CD4-positive, alpha-beta T cell treated with Interleukin-10 for 1 hour (primary cell): ENCODE results near the gene ARHGAP18.

Experiments used
- DNase-seq: peaks from one replicate; pipeline ENCODE4 v3.0.0-alpha.2; 2020

Gene ARHGAP18

DNA sequence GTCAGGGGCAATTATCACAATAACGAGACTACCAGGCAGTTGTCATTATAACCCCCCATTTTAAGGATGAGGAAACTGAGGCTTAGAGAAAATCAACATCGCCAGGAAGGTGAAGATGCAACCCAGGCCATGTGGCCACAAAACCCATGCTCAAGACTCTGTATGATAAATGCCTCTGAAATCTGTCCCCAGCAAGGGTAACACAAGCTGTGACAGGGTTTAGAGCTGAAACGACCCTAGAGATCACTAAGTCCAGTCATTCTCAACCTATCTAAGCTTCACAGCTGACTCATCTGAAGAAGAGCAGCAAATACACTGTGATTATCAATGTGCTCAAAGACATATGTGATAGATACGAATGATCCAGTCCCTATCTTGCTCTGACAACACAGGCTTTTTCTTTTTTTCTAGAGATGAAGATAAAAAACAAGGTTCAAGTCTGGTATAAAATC lies 47.0 kb downstream of the ARHGAP18 start:
- no peak for DNase-seq

- no peak for DNase-seq
Measured at GRCh38 chr6:129662406-129662766, 47.6 kb downstream of the ARHGAP18 start.

DNA sequence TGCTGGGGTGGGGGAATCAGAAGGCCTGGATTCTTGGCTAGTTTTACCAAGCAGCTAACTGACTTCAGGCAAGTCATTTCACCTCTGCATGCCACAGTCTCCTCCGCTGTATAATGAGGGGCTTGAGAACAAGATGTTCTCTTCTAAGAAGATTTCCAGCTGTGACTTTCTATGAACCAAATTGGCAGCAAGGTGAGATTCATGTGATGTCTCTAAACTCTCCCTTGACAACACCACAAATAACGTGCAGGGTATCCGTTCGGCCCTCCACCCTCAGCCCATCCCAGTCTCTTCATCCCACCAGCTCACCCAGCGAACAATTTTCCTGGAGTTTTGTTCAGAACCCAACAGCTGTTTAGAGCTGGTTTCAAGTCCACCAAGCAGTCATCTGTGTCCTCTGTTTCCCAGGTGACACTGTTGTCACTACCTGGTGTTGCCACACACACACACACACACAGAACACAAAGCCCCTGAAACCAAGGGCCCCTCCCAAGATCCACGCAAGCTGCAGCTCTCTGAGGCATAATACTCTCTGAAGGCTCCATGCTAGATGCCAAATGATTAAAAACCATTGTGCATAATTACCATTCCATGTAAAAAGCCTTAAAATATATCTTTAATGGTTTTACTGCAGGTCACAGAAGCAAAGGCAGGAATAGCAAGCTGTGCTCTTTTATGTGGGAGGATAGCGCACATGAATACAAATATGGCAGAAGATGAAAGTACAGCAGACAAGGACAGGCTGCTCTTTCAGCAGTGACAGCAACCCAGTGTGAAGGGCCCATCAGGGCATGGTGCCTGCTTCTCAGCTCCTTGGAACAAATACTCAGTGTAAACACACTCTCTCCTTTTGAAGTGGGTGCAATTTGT lies 48.2 kb downstream of the ARHGAP18 start:
- DNase-seq: no peak

- DNase-seq: no peak
Measured at GRCh38 chr6:129660346-129660676, 49.7 kb downstream of the ARHGAP18 start.

DNA sequence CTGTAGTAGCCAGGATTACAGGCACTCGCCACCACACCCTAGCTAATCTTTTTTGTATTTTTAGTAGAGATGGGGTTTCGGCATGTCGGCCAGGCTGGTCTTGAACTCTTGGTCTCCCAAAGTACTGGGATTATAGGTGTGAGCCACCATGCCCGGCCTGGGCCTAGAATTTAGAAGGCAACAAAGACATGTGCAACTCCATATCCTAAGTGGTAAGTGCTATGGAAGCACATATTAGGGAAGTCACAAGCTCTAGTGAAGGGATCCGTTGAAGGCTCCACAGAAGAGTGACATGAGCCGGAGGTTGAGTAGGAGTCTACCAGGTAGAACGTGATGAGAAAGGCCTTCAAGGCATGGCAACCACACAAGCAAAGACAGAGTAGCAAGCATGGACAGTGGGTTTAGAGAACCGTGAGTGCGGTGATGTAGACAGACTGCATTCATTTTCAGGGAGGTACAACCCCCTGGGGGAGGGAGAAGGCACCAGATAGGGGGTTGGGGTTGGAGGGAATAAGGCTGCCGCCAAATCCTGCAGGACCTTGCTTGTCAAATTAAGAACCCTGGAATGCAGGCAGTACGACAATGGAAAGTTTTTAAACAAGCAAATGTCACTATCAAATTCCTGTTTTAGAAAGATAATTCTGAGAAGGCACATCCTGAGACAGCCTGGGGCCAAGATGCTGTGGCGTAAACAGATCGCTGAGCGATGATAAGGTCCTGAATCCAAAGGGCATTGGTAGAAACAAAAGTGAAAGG lies 50.2 kb downstream of the ARHGAP18 start:
- DNase-seq: no peak

DNA sequence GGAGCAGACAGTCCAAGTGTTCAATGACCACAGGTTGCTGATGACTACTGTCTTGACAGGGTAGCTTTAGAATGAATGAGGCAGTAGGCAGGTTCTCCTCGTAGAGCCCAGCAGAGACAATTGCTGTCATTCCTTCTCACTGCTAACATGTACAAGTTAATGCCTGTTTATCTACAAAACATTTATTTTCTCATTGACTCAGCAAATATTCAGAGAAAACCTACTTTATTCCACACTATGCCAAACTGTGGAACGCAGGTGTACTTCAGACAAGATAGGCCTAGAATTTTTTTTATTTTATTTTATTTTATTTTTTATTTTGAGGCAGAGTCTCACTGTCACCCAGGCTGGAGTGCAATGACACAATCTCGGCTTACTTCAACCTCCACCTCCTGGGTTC lies 50.8 kb downstream of the ARHGAP18 start:
- no peak for DNase-seq

DNA sequence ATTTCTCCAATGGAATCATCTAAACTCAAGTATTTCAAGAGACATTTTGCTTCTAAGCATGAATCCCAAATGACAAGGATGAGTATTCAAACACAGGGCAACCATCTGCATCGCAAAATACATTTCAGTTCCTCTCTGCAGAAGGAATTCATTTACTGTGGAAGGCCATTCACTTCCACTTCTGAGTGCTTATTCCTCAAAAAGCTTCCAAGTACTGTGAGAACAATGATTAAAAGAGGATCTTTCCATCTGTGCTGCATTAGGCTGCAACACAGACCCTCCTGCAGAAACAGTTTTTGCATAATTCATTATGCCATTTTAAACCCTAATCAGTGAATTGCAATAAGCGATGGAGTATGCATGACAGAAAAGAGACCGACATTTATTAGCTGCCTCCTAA lies 52.5 kb downstream of the ARHGAP18 start:
- DNase-seq: no peak

DNA sequence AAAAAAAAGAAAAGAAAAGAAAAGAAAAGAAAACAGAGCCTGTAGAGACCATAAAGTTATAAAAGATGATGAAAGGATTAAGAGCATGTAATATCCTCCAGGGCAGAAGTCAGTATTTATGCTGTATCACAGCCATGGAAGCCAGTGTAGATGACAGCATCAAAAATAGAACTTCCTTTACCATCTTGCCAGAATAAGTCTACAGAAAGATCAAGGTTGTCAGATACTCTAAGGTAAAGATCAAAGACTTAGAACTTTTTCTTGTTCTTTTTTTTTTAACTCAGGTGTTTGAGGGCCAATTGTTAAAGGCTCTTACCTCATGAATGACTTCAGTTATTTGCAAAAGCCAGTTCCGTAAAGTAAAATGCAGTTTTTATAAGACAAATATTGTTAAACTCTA lies 54.6 kb downstream of the ARHGAP18 start:
- no peak for DNase-seq

DNA sequence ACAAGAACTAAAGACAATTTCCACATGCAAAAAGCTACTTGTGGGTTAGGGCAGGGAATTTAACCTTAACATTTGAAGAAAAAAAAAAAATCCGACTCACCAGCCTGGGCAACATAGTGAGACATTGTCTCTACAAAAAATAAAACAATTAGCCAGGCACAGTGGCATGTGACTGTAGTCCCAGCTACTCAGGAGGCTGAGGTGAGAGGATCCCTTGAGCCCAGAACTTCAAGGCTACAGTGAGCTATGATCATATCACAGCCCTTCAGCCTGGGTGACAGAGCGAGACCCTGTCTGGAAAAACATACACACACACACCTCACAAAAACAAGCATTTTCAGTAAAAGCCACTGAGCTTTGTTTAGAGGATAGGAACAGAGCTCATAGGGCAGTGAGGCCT lies 56.2 kb downstream of the ARHGAP18 start:
- DNase-seq: no peak

- DNase-seq: no peak
Measured at GRCh38 chr6:129653229-129653628, 56.7 kb downstream of the ARHGAP18 start.

DNA sequence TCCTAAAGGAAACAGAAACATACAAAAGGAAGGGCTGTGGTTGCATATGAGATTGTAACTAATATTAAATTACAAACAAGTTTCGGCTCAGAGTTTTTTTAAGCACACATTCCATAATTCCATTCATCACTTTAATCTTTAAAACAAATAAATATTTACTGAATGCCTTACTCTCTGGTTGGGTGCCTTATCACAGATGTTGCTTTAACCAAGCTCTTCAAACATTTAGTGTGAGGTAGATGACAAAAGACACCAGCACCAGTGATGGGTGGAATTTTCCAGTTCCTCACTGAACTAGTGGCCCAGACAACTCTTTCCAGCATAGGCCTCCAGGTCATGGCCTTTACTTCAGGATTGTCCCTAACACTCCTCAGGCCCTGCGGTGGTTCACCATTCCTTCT lies 58.7 kb downstream of the ARHGAP18 start:
- DNase-seq: no peak

GRCh38 chr6:129648819-129649491 lies 61.0 kb downstream of the ARHGAP18 start:
- DNase-seq: no peak

- no peak for DNase-seq
Measured at GRCh38 chr6:129647044-129647443, 62.9 kb downstream of the ARHGAP18 start.

- DNase-seq: no peak
Measured at GRCh38 chr6:129646642-129647041, 63.3 kb downstream of the ARHGAP18 start.

- DNase-seq: no peak
Measured at GRCh38 chr6:129645830-129646579, 64.0 kb downstream of the ARHGAP18 start.

- no peak for DNase-seq
Measured at GRCh38 chr6:129645106-129645829, 64.7 kb downstream of the ARHGAP18 start.

DNA sequence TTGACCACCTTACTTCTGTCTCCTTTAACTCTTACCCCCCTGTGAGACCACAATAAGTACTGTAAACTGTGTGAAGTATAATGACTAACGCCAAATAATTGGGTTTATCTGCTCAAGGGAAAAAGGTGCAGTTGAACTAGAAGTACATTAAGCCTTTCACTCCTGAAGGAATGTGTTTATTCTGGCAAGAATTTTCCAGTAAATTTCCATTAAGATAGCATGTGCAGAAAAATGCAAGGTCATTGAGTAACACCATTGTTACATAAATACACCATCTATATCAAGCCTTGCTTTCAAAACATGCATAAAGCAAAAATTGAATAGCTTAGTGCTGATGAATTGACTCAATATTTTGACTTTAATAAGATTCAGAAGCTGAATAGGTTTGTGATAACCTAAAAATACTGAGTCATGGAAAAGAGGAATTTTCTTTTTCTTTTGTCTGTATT lies 65.4 kb downstream of the ARHGAP18 start:
- no peak for DNase-seq

DNA sequence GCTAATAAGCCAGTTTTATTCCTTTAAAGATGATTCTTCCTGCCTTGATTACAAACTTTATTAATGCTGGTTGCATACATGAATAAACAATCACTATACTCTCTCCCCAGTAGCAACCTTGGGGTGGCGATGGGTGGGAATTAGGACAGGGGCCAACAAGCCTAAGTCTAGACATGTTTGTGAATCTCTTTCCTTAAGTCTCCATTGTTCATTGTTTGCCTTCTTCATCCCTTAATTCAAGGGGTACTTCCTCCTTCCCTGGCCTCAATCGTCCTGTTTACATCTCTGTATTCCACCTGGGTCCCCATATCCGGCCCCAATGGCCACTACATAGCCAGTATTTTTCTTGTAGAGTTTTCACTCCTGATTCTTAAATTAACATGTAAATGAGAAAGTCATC lies 66.0 kb downstream of the ARHGAP18 start:
- DNase-seq: no peak

- DNase-seq: no peak
Measured at GRCh38 chr6:129643176-129643575, 66.8 kb downstream of the ARHGAP18 start.

DNA sequence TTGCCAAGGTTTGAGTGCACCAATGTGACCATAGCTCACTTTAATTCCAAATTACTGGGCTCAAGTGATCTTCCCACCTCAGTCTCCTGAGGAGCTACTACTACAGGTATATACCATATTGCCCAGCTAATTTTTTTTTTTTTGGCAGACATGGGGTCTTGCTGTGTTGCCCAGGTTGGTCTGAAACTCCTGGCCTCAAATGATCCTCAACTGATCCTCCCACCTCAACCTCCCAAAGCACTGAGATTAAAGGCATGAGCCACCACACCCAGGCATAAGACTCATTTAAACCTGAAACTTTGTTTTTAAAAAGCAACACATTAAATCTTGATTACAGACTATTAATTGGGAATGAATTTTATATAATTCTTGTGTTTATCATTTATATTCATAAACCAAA lies 67.7 kb downstream of the ARHGAP18 start:
- DNase-seq: no peak

DNA sequence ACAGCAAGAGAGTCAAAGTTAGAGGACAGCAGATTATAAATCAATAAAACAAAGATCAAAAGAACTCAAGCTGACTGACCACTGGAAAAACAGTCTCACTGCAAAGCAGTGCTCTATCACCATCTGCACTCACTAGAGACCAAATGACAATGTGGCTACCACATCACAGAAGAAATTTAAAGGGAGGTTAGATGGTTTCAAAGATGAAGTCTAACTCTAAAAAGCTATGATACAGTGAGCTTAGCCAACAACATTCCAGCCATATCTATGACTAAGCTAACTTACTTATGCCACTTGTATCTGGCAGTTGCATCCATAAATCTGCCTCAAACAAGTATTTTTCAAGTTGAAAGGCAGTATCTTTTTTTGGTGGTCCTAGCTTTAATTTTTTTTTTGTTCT lies 68.6 kb downstream of the ARHGAP18 start:
- no peak for DNase-seq

GRCh38 chr6:129638686-129639085 lies 71.3 kb downstream of the ARHGAP18 start:
- DNase-seq: no peak
